SJCRH30 (cell line): Measurements from ENCODE around the gene RAD50. TPM values are rescaled to one million over a fixed set of nuclear protein-coding genes. Genes with fewer than 3 reads are reported as not detected.

Source experiments
- DNase-seq, 2 experiments: peaks; one replicate each; pipeline ENCODE4 v3.0.0-alpha.2; 2015 to 2020
- H3K27ac ChIP-seq: fragments of 250-450 bp; sonication (Bioruptor Pico); 2 replicates; pipeline ENCODE4 v1.5.1; 2020; ENCODE audit warnings: mild to moderate bottlenecking, moderate library complexity
- H3K27me3 ChIP-seq: fragments of 250-450 bp; sonication (Bioruptor Pico); 2 replicates; pipeline ENCODE4 v1.5.1; 2020; ENCODE audit warnings: mild to moderate bottlenecking, moderate library complexity
- H3K36me3 ChIP-seq: fragments of 250-450 bp; sonication (Bioruptor Pico); 2 replicates; pipeline ENCODE4 v1.5.1; 2020; ENCODE audit warnings: mild to moderate bottlenecking, moderate library complexity
- H3K4me1 ChIP-seq: fragments of 250-450 bp; sonication (Bioruptor Pico); 2 replicates; pipeline ENCODE4 v1.5.1; 2020; ENCODE audit warnings: mild to moderate bottlenecking, moderate library complexity
- H3K4me3 ChIP-seq: fragments of 250-450 bp; sonication (Bioruptor Pico); 2 replicates; pipeline ENCODE4 v1.5.1; 2020; ENCODE audit warnings: mild to moderate bottlenecking, moderate library complexity
- H3K9me3 ChIP-seq: fragments of 250-450 bp; sonication (Bioruptor Pico); replicated peaks from 2 replicates; pipeline ENCODE4 v1.5.1; 2020; ENCODE audit warnings: mild to moderate bottlenecking, moderate library complexity
- total RNA-seq: library from RNA; depleted of rRNA; stranded (reverse); fragments of >200 nt; shearing (Covaris generic); gene quantifications from 2 replicates; pipeline ENCODE4 v1.2.3, GENCODE V29; 2014

RAD50 gene
- total RNA-seq, 1 experiment from 2014 or later: 28.2 TPM

- Histone ChIP-seq H3K4me1 (no peaks in the 10 kb centered on the region; the same call in 1 of the 2 replicates), H3K36me3 (no peaks in the 10 kb centered on the region), H3K27ac (no peak within 1 kb of the TSS), H3K9me3 (no peaks in the 10 kb centered on the region), H3K27me3 (no peaks in the 10 kb centered on the region), H3K4me3 (no peak within 1 kb of the TSS)
- no peak for DNase-seq
These were observed 101.1 kb downstream of the RAD50 start, which contains the start of gene IL13 for GRCh38 chr5:132657676-132658380. IL13 (plus strand) TSS chr5:132658173; CDS start chr5:132658187, 14 bp downstream.

GRCh38 chr5:132658381-132659302, 101.9 kb downstream of the RAD50 start:
- no peak for DNase-seq
- H3K27me3 ChIP-seq: no peaks in the 10 kb centered on the region

GRCh38 chr5:132659598-132660493, 103.1 kb downstream of the RAD50 start:
- Histone ChIP-seq H3K27me3 (no peaks in the 10 kb centered on the region), H3K27ac (no peak overlapping the region), H3K9me3 (no peaks in the 10 kb centered on the region), H3K4me1 (no peaks in the 10 kb centered on the region; the same call in 1 of the 2 replicates), H3K36me3 (no peaks in the 10 kb centered on the region), H3K4me3 (no peak overlapping the region)
- DNase-seq: no peak

More at GRCh38 chr5:132658381-132659302, 101.9 kb downstream of the RAD50 start:
- Histone ChIP-seq H3K27ac (no peak overlapping the region), H3K4me3 (no peak overlapping the region), H3K36me3 (no peaks in the 10 kb centered on the region), H3K9me3 (no peaks in the 10 kb centered on the region), H3K4me1 (no peaks in the 10 kb centered on the region; the same call in 1 of the 2 replicates)

DNA sequence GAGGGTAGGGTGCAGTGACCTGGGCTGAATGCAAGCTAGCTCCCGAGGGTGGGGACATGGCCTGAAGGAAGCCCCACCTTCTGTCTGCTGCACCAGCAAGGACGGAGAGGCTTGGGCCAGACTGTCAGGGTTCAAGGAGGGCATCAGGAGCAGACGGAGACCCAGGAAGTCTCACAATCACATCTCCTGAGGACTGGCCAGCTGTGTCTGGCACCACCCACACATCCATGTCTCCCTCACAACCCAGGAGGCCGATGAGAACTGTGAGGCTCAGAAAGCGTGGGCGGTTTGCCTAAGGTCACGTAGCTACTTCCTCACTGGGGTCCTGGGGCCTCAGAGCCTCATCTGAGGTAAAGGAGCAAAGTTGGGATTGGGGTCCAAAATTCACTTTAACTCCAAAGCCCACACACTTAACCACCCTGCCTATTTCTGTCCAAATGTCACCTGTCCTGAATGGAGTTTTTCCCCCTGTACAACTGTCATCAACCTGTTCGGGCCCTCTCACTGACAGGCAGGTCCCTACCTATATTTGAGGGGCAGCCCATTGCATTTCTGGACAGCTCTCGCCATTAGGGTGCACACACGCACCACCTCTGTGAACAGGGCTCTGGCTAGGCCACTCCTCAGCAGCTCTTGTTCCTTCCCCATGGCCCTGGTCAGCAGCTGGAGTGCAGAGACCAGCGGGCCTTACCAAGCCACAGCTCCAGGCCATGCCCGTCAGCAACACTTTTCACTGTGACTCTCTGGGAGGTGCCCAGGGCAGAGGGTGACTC, 104.6 kb downstream of the RAD50 start:
- Histone ChIP-seq H3K4me1 (no peaks in the 10 kb centered on the region; the same call in 1 of the 2 replicates), H3K27ac (no peak overlapping the region), H3K27me3 (no peaks in the 10 kb centered on the region), H3K36me3 (no peaks in the 10 kb centered on the region), H3K4me3 (no peak overlapping the region), H3K9me3 (no peaks in the 10 kb centered on the region)
- DNase-seq: no peak

GRCh38 chr5:132662004-132662401, 105.2 kb downstream of the RAD50 start:
- DNase-seq: no peak
- no peak overlapping the region for H3K27ac ChIP-seq
- H3K4me1 ChIP-seq: no peaks in the 10 kb centered on the region; the same call in 1 of the 2 replicates
- no peaks in the 10 kb centered on the region for H3K36me3 ChIP-seq
- no peaks in the 10 kb centered on the region for H3K9me3 ChIP-seq
- H3K27me3 ChIP-seq: no peaks in the 10 kb centered on the region
- H3K4me3 ChIP-seq: no peak overlapping the region

GRCh38 chr5:132662925-132663770, 106.4 kb downstream of the RAD50 start:
- Histone ChIP-seq H3K9me3 (no peaks in the 10 kb centered on the region), H3K27ac (no peak overlapping the region), H3K36me3 (no peaks in the 10 kb centered on the region), H3K4me3 (no peak overlapping the region), H3K27me3 (no peaks in the 10 kb centered on the region), H3K4me1 (no peaks in the 10 kb centered on the region; the same call in 1 of the 2 replicates)
- peak; percentile 25 to 54 for DNase-seq

DNA sequence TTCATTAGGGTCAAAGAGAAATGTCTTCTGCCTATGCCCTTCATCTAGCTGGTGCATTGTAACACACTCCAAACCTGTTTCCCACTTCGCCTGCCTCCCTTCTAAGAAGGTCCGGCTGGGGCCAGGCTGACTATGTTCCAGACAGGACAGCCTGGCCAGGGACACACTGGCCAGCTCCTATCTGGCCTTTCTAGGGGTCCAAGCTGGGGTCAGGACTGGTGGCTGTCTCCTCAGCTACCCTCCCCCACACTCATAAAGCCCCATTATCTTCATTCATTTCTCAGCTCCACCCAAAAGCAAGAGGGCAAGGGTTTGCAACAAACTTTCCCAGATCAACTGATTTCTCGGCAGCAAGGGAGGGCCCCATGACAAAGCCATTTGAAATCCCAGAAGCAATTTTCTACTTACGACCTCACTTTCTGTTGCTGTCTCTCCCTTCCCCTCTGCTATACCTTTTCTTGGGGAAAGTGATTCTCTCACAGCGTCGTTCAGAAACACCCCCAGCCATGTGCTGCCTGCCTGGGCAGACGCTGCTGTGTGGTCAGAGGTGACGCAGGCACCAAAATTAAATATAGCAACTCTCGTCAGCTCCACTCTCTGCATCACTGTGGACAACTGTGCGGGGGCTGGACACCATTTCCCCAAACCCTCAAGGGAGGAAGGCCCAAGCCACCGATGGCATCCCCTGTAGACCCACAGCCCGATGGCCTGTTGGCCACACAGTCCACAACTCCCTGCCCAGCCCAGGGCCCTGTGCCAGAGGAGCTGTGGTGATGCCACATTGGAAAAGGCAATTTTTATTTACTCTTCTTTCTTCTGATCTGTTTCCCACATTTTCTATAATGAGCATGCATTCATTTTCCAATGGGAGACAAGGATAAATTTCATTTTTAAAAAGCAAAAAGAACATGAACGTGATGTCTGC, 107.3 kb downstream of the RAD50 start:
- Histone ChIP-seq H3K4me1 (no peaks in the 10 kb centered on the region; the same call in 1 of the 2 replicates), H3K27ac (no peak overlapping the region), H3K9me3 (no peaks in the 10 kb centered on the region), H3K4me3 (no peak overlapping the region), H3K36me3 (no peaks in the 10 kb centered on the region), H3K27me3 (no peaks in the 10 kb centered on the region)
- no peak for DNase-seq

- Histone ChIP-seq H3K9me3 (no peaks in the 10 kb centered on the region), H3K27ac (no peak overlapping the region), H3K36me3 (no peaks in the 10 kb centered on the region), H3K4me3 (no peak overlapping the region), H3K4me1 (no peaks in the 10 kb centered on the region; the same call in 1 of the 2 replicates), H3K27me3 (no peaks in the 10 kb centered on the region)
- DNase-seq: no peak
These were observed 108.0 kb downstream of the RAD50 start for GRCh38 chr5:132664696-132665209.

DNA sequence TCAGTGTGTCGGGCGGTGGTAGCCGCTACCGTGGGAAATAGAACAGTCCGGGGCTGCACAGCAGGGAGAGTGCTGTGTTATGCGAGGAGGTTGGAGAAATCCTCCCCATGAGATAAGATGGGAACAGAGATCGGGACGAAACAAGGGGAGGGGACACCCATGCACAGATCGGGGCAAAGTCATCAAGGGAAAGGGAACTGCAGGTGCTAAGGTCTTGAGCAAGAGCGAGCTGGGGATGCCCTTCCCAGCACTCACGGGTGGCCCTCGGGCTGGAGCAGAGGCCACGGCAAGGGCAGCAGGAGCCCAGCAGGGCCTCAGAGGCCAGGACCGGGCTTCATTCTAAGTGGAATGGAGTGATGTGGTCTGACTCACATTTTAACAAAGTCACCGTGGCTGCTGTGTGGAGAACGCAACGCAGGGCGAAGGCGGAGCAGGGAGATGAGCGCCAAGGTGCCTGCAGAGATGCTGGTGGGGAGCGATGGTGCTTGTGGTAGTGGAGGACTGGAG, 108.8 kb downstream of the RAD50 start:
- no peak for DNase-seq
- no peaks in the 10 kb centered on the region for H3K9me3 ChIP-seq
- H3K4me1 ChIP-seq: no peaks in the 10 kb centered on the region; the same call in 1 of the 2 replicates
- no peak overlapping the region for H3K27ac ChIP-seq
- H3K4me3 ChIP-seq: no peak overlapping the region
- H3K27me3 ChIP-seq: no peaks in the 10 kb centered on the region
- H3K36me3 ChIP-seq: no peaks in the 10 kb centered on the region

GRCh38 chr5:132666310-132667123, 109.7 kb downstream of the RAD50 start:
- Histone ChIP-seq H3K9me3 (no peaks in the 10 kb centered on the region), H3K27me3 (no peaks in the 10 kb centered on the region), H3K4me1 (no peaks in the 10 kb centered on the region; the same call in 1 of the 2 replicates), H3K27ac (no peak overlapping the region), H3K36me3 (no peaks in the 10 kb centered on the region), H3K4me3 (no peak overlapping the region)
- no peak for DNase-seq

- DNase-seq: no peak
- no peaks in the 10 kb centered on the region for H3K27me3 ChIP-seq
- no peak overlapping the region for H3K27ac ChIP-seq
- H3K9me3 ChIP-seq: no peaks in the 10 kb centered on the region
- no peaks in the 10 kb centered on the region; the same call in 1 of the 2 replicates for H3K4me1 ChIP-seq
- no peaks in the 10 kb centered on the region for H3K36me3 ChIP-seq
- no peak overlapping the region for H3K4me3 ChIP-seq
These were observed 110.5 kb downstream of the RAD50 start for GRCh38 chr5:132667309-132667708.
